H1 (cell line): ENCODE measurements around the gene ACLY. TPM values are rescaled to one million over a fixed set of nuclear protein-coding genes. Genes with fewer than 3 reads are reported as not detected.

Experiments
- CHD7 ChIP-seq: fragments of 300-600 bp; sonication (generic); IDR thresholded peaks from 2 replicates; pipeline ENCODE4 v1.7.1; 2012; ENCODE audit warnings: low read length, moderate library complexity, mild to moderate bottlenecking, inconsistent platforms; ENCODE audit not compliant: insufficient replicate concordance
- EP300 ChIP-seq, 2 experiments: IDR thresholded peaks; 1 replicate in 1 of 2; 2 replicates in 1 of 2; pipeline ENCODE4 v1.6.1; 2011 to 2012; ENCODE audit warnings: low read depth in 2 of 2, low read length in 2 of 2, mild to moderate bottlenecking in 2 of 2, borderline replicate concordance in 1 of 2, inconsistent platforms in 1 of 2, moderate library complexity in 1 of 2
- FOSL1 ChIP-seq: IDR thresholded peaks from 2 replicates; pipeline ENCODE4 v1.6.1; 2011; ENCODE audit warnings: mild to moderate bottlenecking, low read depth, low read length, moderate library complexity; ENCODE audit not compliant: insufficient read depth
- KDM1A ChIP-seq: fragments of 200-600, 300-600 bp; sonication (generic); IDR thresholded peaks from 2 replicates; pipeline ENCODE4 v1.7.1; 2016; ENCODE audit warnings: mild to moderate bottlenecking, low read length, borderline replicate concordance
- MAX ChIP-seq: IDR thresholded peaks from 2 replicates; pipeline ENCODE4 v1.6.1; 2012; ENCODE audit warnings: inconsistent platforms
- PHF8 ChIP-seq: fragments of 200-600 bp; sonication (generic); conservative IDR thresholded peaks from 2 replicates; pipeline ENCODE4 v1.7.1; 2012; ENCODE audit warnings: low read depth, mild to moderate bottlenecking, inconsistent platforms, low read length, moderate library complexity
- POLR2A ChIP-seq, 2 experiments: IDR thresholded peaks; 1 replicate in 1 of 2; 2 replicates in 1 of 2; pipeline ENCODE4 v1.6.1; 2011; ENCODE audit warnings: low read depth in 2 of 2, low read length in 2 of 2, mild to moderate bottlenecking in 2 of 2; ENCODE audit errors: control extremely low read depth in 1 of 2
- TAF1 ChIP-seq: IDR thresholded peaks from 2 replicates; pipeline ENCODE4 v1.6.1; 2011; ENCODE audit warnings: mild to moderate bottlenecking, low read depth, low read length
- TAF7 ChIP-seq: optimal IDR thresholded peaks from 2 replicates; pipeline ENCODE3; 2011; ENCODE audit warnings: low read depth, mild to moderate bottlenecking, inconsistent platforms, low read length, moderate library complexity, borderline replicate concordance
- TEAD4 ChIP-seq: IDR thresholded peaks from 2 replicates; pipeline ENCODE4 v1.6.1; 2012; ENCODE audit warnings: low read depth, low read length, inconsistent platforms, mixed read lengths
- polyA plus RNA-seq, 7 experiments: library from polyadenylated mRNA; depleted of rRNA in 3 of 7; stranded (reverse) in 5 of 7; unstranded in 2 of 7; fragments of >200 nt in 5 of 7; fragments of 200-250 nt in 2 of 7; gene quantifications; 1 replicate in 5 of 7; 2 replicates in 1 of 7; 4 replicates in 1 of 7; pipeline versions ENCODE4 v1.2.1 to v1.2.3, GENCODE V29; 2011 to 2013; ENCODE audit warnings: missing spikeins in 2 of 7, mixed read lengths in 2 of 7
- total RNA-seq: library from RNA; stranded (reverse); fragmentation: NEBNext Ultra II Directional; extraction: Animal tissue kit (Norgen Biotek cat#: 25700); gene quantifications from 2 replicates; pipeline ENCODE4 v1.2.1, GENCODE V29; 2021

ACLY gene
- total and polyA plus RNA-seq, 2 of the 8 experiments (the other 6 are each of a cell fraction or from before 2014, with no cell fraction given), result 167 to 393 TPM

GRCh38 chr17:41864836-41865595 is 53.7 kb downstream of the ACLY start, which contains the start of gene KLHL11 (continued):
- TF ChIP-seq CHD7, result no peak
- TF ChIP-seq TAF7, result peak; percentile 87
- TF ChIP-seq FOSL1, result no peak
- peak; percentile 15; the same call in 1 of the 2 replicates for TF ChIP-seq TEAD4
- peak; percentile 94 for TF ChIP-seq TAF1
- TF ChIP-seq KDM1A, result no peak
- TF ChIP-seq POLR2A (IDR thresholded peaks at IDR 0.05; ENCODE audit: control extremely low read depth in 1 of 2, low read depth in 2 of 2, low read length in 2 of 2), result peak; percentile 42 to 87
- peak; percentile 87 for TF ChIP-seq MAX
- peak; percentile 83 for TF ChIP-seq PHF8
- peak in 1 of 2 experiments; percentile 56; a peak in 1 of 3 replicates for TF ChIP-seq EP300 (IDR thresholded peaks at IDR 0.05; ENCODE audit: borderline replicate concordance in 1 of 2, low read depth in 2 of 2, low read length in 2 of 2)
